Thoracic aorta (tissue), 2 donors: Measurements from ENCODE around the gene FGF8. TPM values are rescaled to one million over a fixed set of nuclear protein-coding genes. Genes with fewer than 3 reads are reported as not detected.
A peak's percentile ranks its signal among the peaks of the same experiment; 100 is the strongest.

Experiments
- ATAC-seq: fragments of 150-250 bp; one replicate; pipeline ENCODE4 v1.8.0; 2017; ENCODE audit warnings: low read depth; ENCODE audit not compliant: insufficient number of reproducible peaks, low FRiP score
- DNase-seq: peaks from one replicate; pipeline ENCODE4 v3.0.0-alpha.2; 2020; ENCODE audit warnings: low spot score
- H3K27ac ChIP-seq, 2 donors: fragments of 200-600 bp; sonication (generic); 1 replicate in 1 of 2; 2 replicates in 1 of 2; pipeline ENCODE4 v1.5.1; 2016; ENCODE audit warnings: mild to moderate bottlenecking in 2 of 2, moderate library complexity in 2 of 2
- H3K27me3 ChIP-seq: fragments of 200-600 bp; sonication (generic); replicated peaks from 2 replicates; pipeline ENCODE4 v1.6.0; 2016; ENCODE audit warnings: mild to moderate bottlenecking; ENCODE audit not compliant: insufficient read depth
- H3K36me3 ChIP-seq: fragments of 200-600 bp; sonication (generic); one replicate; pipeline ENCODE4 v1.5.1; 2016
- H3K4me1 ChIP-seq, 2 donors: fragments of 200-600 bp; sonication (generic); 1 replicate in 1 of 2; 2 replicates in 1 of 2; pipeline versions ENCODE4 v1.5.1 to v1.6.0; 2016; ENCODE audit warnings: low read depth in 2 of 2, mild to moderate bottlenecking in 1 of 2; ENCODE audit not compliant: control insufficient read depth in 1 of 2
- H3K4me3 ChIP-seq: fragments of 200-600 bp; sonication (generic); 2 replicates; pipeline ENCODE4 v1.5.1; 2016; ENCODE audit warnings: mild to moderate bottlenecking
- H3K9me3 ChIP-seq: fragments of 200-600 bp; sonication (generic); 2 replicates; pipeline ENCODE4 v1.5.1; 2016
- CTCF ChIP-seq: fragments of 200-600 bp; sonication (generic); IDR thresholded peaks from one replicate; pipeline ENCODE4 v1.5.1; 2019; ENCODE audit warnings: antibody characterized with exemption
- total RNA-seq, 2 donors: library from RNA; depleted of rRNA; stranded (reverse); fragments of >200 nt; gene quantifications; one replicate each; pipeline versions ENCODE4 v1.1.0 to v1.2.3, GENCODE V29; 2016

Gene FGF8
- total RNA-seq, 2 donors from 2014 or later = not detected

- peaks cover 39% of the 10 kb centered on the region for H3K36me3 ChIP-seq
- TF ChIP-seq CTCF = no peak
- peaks cover 4 to 26% of the 10 kb centered on the region in 2 donors for H3K4me1 ChIP-seq
- ATAC-seq = no peak
- no peak overlapping the region for H3K27ac ChIP-seq
- no peaks in the 10 kb centered on the region for H3K27me3 ChIP-seq
- H3K9me3 ChIP-seq = no peaks in the 10 kb centered on the region
- H3K4me3 ChIP-seq = no peak overlapping the region
- DNase-seq = no peak
Measured at GRCh38 chr10:101785801-101786200, 9.9 kb upstream of the FGF8 start.

DNA sequence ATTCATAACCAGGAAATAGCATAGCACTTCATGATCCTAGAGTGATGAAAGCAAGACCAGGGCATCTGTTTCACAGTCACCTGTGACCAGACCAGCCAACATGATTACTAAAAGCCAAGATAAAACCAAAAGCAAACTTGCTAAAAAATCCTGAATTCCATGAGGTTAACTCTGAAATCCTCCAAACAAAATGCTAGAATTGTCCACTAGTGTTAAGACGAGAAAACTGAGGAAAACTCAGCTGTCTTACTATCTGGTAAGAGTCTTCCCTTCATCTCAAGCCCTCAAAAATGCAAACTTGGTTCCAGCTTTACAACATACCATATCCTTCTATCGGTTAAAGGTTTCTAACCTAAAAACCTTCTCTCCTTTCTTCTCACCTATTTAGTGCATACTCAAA is 8.6 kb upstream of the FGF8 start:
- Histone ChIP-seq H3K4me3 (no peak overlapping the region), H3K9me3 (no peaks in the 10 kb centered on the region), H3K4me1 (peaks cover 6 to 35% of the 10 kb centered on the region in 2 donors), H3K27me3 (no peaks in the 10 kb centered on the region), H3K36me3 (peaks cover 29% of the 10 kb centered on the region), H3K27ac (no peak overlapping the region)
- DNase-seq = no peak
- no peak for TF ChIP-seq CTCF
- ATAC-seq = no peak

GRCh38 chr10:101783736-101784118 is 7.8 kb upstream of the FGF8 start:
- Histone ChIP-seq H3K4me1 (peaks cover 11 to 43% of the 10 kb centered on the region in 2 donors), H3K27me3 (no peaks in the 10 kb centered on the region), H3K27ac (peak overlapping the region; percentile 15 to 38), H3K36me3 (peaks cover 28% of the 10 kb centered on the region), H3K4me3 (peak overlapping the region; percentile 84), H3K9me3 (no peaks in the 10 kb centered on the region)
- no peak for TF ChIP-seq CTCF
- no peak for DNase-seq
- no peak for ATAC-seq

DNA sequence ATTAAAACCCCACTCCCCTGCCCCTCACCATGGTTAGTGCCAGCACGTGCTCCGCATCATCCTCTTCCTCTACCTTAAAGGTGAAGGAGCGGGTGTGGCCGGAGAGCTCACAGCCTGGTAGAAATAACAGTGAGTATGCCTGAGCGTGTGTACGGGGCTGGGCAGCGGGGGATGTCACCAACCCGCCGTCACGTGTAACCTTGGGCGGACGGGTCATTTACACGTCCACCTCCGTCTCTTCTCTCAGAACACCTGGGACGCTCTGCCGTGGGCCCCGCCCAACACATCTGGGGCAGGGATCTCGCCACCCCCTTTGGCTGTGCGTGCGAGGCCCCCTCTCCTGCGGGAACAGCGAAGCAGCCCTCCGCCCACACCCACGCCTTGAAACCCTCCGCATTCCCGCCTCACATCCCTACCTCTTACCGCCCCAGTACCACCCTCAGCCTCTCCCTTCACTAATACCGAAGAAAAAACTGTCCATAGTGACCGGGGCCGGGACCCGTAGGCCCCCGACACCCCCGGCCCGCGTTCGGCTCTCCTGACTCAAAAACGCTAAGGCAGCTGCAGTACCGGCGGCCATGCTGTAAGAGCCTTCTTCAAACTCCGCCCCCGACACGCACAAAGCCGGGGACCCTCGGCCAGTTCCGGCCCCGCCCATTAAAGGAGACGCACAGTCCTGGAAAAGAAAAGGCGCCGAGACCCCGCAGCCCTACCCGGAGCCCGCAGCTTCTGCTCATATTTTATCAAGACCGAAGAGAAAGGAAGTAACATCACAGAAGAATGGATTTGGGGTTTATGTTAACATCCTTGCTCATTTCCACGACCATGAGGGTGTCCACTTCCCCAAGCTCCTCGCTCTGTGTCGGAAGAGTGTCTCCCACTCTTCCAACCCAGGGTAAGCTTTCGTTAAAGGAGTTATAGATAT is 7.2 kb upstream of the FGF8 start, which contains the start of gene NPM3:
NPM3 (minus strand) TSS at position 636 of the 925 bp plus-strand sequence; CDS start at position 580, 56 bp downstream.
- Histone ChIP-seq H3K27ac (peak within 1 kb of the TSS; percentile 15 to 38), H3K27me3 (no peaks in the 10 kb centered on the region), H3K36me3 (peaks cover 22% of the 10 kb centered on the region), H3K4me3 (peak within 1 kb of the TSS; percentile 84), H3K4me1 (peaks cover 11 to 46% of the 10 kb centered on the region in 2 donors), H3K9me3 (no peaks in the 10 kb centered on the region)
- ATAC-seq (no peak), DNase-seq (peak; percentile 57)
- no peak for TF ChIP-seq CTCF

GRCh38 chr10:101781984-101782810 is 6.3 kb upstream of the FGF8 start:
- Histone ChIP-seq H3K27me3 (no peaks in the 10 kb centered on the region), H3K4me1 (peaks cover 11 to 46% of the 10 kb centered on the region in 2 donors), H3K36me3 (peaks cover 17% of the 10 kb centered on the region), H3K9me3 (no peaks in the 10 kb centered on the region), H3K4me3 (peak overlapping the region; percentile 84), H3K27ac (no peak overlapping the region)
- ATAC-seq = no peak
- no peak for DNase-seq
- no peak for TF ChIP-seq CTCF
